ENCODE measurements around the gene CDK13.

Gene CDK13

DNA sequence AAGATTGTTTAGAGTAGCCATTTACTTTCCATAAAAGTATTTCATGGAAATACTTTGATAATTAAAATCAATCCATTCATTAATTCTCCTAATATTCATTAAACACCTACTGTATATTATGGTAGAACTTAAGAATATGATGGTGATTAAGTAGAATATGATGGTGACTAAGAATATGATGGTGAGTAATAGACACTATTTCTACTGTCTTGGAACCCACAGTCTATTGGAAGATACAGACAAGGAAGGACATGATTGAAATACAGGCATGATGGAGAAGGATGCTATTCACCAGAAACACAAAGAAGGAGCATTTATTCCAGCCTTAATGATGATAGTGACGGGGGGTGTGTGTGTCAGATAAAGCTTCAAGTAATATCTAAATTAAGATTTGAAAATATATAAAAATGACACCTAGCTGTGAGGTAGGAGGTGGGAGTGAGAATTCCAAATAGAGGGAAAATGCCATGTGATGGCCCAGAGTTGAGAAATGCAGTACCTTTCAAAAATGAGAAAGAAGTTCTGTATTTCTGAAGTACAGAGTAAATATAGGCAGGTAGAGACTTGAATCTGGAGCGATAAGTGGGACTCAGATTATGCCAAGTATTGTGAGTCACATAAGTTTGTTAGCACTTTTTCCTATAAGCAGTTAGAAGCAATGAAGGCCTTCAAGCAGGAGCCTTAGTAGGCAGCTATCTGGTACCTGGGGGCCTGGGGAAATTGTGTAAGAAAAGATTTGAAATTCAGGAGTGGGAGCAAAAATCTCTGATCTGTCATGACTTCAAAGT, 12.5 kb upstream of the CDK13 start:
- no peak for DNase-seq (ENCODE audit: low read depth in 1 of 2, low spot score in 1 of 2)
- Histone ChIP-seq H3K4me3 (replicated peaks; ENCODE audit: insufficient read depth, low read length) (no peak overlapping the region), H3K27me3 (ENCODE audit: insufficient read depth, poor library complexity, severe bottlenecking) (no peaks in the 10 kb centered on the region), H3K27ac (replicated peaks) (no peak overlapping the region)
- TF ChIP-seq GABPA (IDR thresholded peaks at IDR 0.05; ENCODE audit: low read depth) (no peak), POLR2AphosphoS5 (IDR thresholded peaks at IDR 0.05; ENCODE audit: low read depth) (no peak), SPI1 (IDR thresholded peaks at IDR 0.05; ENCODE audit: borderline replicate concordance, low read depth) (no peak)
- TF ChIP-seq, protein P1, sequence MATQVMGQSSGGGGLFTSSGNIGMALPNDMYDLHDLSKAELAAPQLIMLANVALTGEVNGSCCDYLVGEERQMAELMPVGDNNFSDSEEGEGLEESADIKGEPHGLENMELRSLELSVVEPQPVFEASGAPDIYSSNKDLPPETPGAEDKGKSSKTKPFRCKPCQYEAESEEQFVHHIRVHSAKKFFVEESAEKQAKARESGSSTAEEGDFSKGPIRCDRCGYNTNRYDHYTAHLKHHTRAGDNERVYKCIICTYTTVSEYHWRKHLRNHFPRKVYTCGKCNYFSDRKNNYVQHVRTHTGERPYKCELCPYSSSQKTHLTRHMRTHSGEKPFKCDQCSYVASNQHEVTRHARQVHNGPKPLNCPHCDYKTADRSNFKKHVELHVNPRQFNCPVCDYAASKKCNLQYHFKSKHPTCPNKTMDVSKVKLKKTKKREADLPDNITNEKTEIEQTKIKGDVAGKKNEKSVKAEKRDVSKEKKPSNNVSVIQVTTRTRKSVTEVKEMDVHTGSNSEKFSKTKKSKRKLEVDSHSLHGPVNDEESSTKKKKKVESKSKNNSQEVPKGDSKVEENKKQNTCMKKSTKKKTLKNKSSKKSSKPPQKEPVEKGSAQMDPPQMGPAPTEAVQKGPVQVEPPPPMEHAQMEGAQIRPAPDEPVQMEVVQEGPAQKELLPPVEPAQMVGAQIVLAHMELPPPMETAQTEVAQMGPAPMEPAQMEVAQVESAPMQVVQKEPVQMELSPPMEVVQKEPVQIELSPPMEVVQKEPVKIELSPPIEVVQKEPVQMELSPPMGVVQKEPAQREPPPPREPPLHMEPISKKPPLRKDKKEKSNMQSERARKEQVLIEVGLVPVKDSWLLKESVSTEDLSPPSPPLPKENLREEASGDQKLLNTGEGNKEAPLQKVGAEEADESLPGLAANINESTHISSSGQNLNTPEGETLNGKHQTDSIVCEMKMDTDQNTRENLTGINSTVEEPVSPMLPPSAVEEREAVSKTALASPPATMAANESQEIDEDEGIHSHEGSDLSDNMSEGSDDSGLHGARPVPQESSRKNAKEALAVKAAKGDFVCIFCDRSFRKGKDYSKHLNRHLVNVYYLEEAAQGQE (IDR thresholded peaks at IDR 0.05; ENCODE audit: insufficient replicate concordance, low read depth), result no peak
- TF ChIP-seq, protein P2, sequence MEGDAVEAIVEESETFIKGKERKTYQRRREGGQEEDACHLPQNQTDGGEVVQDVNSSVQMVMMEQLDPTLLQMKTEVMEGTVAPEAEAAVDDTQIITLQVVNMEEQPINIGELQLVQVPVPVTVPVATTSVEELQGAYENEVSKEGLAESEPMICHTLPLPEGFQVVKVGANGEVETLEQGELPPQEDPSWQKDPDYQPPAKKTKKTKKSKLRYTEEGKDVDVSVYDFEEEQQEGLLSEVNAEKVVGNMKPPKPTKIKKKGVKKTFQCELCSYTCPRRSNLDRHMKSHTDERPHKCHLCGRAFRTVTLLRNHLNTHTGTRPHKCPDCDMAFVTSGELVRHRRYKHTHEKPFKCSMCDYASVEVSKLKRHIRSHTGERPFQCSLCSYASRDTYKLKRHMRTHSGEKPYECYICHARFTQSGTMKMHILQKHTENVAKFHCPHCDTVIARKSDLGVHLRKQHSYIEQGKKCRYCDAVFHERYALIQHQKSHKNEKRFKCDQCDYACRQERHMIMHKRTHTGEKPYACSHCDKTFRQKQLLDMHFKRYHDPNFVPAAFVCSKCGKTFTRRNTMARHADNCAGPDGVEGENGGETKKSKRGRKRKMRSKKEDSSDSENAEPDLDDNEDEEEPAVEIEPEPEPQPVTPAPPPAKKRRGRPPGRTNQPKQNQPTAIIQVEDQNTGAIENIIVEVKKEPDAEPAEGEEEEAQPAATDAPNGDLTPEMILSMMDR (IDR thresholded peaks at IDR 0.05; ENCODE audit: insufficient read depth, low read length), result no peak

DNA sequence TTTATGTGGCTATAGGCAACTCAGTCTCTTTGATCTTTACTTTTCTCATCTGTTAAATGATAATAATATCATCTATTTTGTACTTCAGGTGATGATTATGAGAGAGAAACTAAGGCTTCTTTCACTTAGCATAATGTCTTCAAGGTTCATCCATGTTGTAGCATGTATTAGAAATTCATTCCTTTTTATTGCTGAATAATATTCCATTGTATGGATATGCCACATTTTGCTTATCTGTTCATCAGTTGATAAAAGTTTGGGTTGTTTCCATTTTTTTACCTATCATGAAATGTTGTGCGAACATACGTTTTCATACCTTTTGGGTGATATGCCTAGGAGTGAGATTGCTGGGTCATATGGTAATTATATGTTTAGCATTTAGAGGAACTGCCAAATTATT, 7.2 kb upstream of the CDK13 start:
- no peak overlapping the region for H3K4me3 ChIP-seq (replicated peaks; ENCODE audit: insufficient read depth, low read length)
- H3K27ac ChIP-seq (replicated peaks), result no peak overlapping the region
- H3K27me3 ChIP-seq (ENCODE audit: insufficient read depth, poor library complexity, severe bottlenecking), result no peaks in the 10 kb centered on the region
- no peak for DNase-seq (ENCODE audit: low read depth in 1 of 2, low spot score in 1 of 2)
- TF ChIP-seq POLR2AphosphoS5 (IDR thresholded peaks at IDR 0.05; ENCODE audit: low read depth), result no peak
- no peak for TF ChIP-seq GABPA (IDR thresholded peaks at IDR 0.05; ENCODE audit: low read depth)
- TF ChIP-seq, protein P1 (IDR thresholded peaks at IDR 0.05; ENCODE audit: insufficient replicate concordance, low read depth), result no peak
- no peak for TF ChIP-seq SPI1 (IDR thresholded peaks at IDR 0.05; ENCODE audit: borderline replicate concordance, low read depth)
- TF ChIP-seq, protein P2 (IDR thresholded peaks at IDR 0.05; ENCODE audit: insufficient read depth, low read length), result no peak

DNA sequence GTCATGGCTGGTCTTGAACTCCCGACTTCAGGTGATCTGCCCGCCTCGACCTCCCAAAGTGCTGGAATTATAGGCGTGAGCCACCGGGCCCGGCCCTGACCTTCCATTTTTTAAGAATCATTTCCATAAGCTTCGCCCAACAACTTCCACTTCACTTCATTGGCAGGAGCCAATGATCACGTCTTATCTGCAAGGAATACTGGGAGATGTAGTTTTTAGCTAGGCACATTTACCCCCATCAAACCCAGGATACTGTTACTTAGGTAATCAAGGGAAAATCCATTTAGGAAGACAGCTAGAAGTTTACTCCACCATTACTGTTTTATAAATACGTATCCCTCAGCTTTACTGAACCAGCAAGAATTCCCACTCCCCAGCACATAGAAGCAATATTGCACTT, 3.4 kb upstream of the CDK13 start:
- DNase-seq (ENCODE audit: low read depth in 1 of 2, low spot score in 1 of 2), result no peak
- H3K27me3 ChIP-seq (ENCODE audit: insufficient read depth, poor library complexity, severe bottlenecking), result no peaks in the 10 kb centered on the region
- TF ChIP-seq POLR2AphosphoS5 (IDR thresholded peaks at IDR 0.05; ENCODE audit: low read depth), result no peak
- no peak for TF ChIP-seq GABPA (IDR thresholded peaks at IDR 0.05; ENCODE audit: low read depth)
- TF ChIP-seq, protein P1 (IDR thresholded peaks at IDR 0.05; ENCODE audit: insufficient replicate concordance, low read depth), result no peak
- TF ChIP-seq, protein P2 (IDR thresholded peaks at IDR 0.05; ENCODE audit: insufficient read depth, low read length), result no peak
- no peak for TF ChIP-seq SPI1 (IDR thresholded peaks at IDR 0.05; ENCODE audit: borderline replicate concordance, low read depth)
- H3K27ac ChIP-seq (replicated peaks), result no peak overlapping the region
- no peak overlapping the region for H3K4me3 ChIP-seq (replicated peaks; ENCODE audit: insufficient read depth, low read length)

All from HL-60 (cell line).